ENCODE measurements around the gene SEBOX. TPM values are rescaled to one million over a fixed set of nuclear protein-coding genes. Genes with fewer than 3 reads are reported as not detected.

Gene SEBOX
- total RNA-seq, 1 donor from 2014 or later: not detected

DNA sequence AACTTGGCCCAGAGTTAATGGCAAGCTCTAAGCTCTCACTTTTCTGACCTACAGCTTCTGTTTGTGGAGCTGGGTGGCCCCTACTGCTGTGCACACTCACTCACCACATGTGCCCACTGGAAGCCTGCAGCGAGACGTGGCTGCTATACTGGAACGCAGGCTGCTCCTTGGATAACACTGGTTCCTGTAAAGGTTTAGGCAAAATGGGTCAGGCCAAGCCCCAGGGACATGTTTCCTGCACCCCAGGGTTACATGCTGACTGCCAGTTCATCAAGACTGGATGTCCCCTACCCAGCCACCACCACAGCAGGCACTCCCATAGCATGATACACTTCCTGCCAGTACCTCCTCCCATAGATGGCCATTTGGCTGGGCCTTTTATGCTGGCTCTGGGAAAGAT, 16.0 kb downstream of the SEBOX start:
- TF ChIP-seq, protein P1, sequence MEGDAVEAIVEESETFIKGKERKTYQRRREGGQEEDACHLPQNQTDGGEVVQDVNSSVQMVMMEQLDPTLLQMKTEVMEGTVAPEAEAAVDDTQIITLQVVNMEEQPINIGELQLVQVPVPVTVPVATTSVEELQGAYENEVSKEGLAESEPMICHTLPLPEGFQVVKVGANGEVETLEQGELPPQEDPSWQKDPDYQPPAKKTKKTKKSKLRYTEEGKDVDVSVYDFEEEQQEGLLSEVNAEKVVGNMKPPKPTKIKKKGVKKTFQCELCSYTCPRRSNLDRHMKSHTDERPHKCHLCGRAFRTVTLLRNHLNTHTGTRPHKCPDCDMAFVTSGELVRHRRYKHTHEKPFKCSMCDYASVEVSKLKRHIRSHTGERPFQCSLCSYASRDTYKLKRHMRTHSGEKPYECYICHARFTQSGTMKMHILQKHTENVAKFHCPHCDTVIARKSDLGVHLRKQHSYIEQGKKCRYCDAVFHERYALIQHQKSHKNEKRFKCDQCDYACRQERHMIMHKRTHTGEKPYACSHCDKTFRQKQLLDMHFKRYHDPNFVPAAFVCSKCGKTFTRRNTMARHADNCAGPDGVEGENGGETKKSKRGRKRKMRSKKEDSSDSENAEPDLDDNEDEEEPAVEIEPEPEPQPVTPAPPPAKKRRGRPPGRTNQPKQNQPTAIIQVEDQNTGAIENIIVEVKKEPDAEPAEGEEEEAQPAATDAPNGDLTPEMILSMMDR (IDR thresholded peaks at IDR 0.05): no peak
- H3K36me3 Mint-ChIP-seq (ENCODE audit: low read depth): peaks cover 34% of the 10 kb centered on the region
- peak overlapping the region; percentile 22 for H3K27ac Mint-ChIP-seq (ENCODE audit: unreplicated experiment)
- H3K9me3 Mint-ChIP-seq (ENCODE audit: low read depth): no peaks in the 10 kb centered on the region
- no peak for DNase-seq (ENCODE audit: low spot score)
- no peaks in the 10 kb centered on the region for H3K27me3 Mint-ChIP-seq (ENCODE audit: low read depth)
- peaks cover 32% of the 10 kb centered on the region for H3K4me1 Mint-ChIP-seq (ENCODE audit: low read depth)
- no peak overlapping the region for H3K4me3 Mint-ChIP-seq (ENCODE audit: unreplicated experiment)

DNA sequence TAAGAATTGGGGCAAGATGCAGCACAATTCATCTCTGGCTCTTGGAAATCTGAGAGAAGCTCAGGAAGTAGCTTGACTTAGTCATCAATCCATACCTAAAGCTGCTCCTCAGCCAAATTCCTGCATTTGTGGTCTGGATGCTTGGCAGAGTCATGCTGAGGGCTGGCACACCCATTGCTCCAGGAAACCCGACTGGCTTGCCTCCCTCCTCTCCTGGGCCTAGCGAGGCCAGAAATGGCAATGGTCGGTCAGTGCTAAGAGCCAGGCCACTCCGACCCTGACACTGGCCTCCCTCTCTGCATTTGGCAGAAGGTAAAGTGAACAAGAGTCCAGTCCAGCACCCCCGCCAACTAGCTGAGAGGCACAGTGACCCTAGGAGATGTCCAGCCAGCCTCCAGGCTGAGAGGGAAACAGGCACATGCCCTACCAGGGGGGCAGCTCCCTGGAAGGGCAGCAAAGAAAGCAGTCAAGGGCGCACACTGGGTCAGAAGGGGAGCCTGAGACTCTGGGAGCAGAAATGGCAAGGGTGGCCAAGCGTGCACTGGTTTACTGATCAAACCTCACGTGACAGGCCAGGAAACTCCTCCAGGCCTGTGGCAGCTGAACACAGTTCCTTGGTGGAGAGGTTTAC, 17.6 kb downstream of the SEBOX start:
- peaks cover 35% of the 10 kb centered on the region for H3K36me3 Mint-ChIP-seq (ENCODE audit: low read depth)
- H3K4me3 Mint-ChIP-seq (ENCODE audit: unreplicated experiment): no peak overlapping the region
- H3K27ac Mint-ChIP-seq (ENCODE audit: unreplicated experiment): peak overlapping the region; percentile 92
- no peaks in the 10 kb centered on the region for H3K9me3 Mint-ChIP-seq (ENCODE audit: low read depth)
- H3K4me1 Mint-ChIP-seq (ENCODE audit: low read depth): peaks cover 32% of the 10 kb centered on the region
- TF ChIP-seq, protein P1 (IDR thresholded peaks at IDR 0.05): no peak
- no peak for DNase-seq (ENCODE audit: low spot score)
- no peaks in the 10 kb centered on the region for H3K27me3 Mint-ChIP-seq (ENCODE audit: low read depth)

GRCh38 chr17:28346746-28347246, 18.2 kb downstream of the SEBOX start:
- DNase-seq (ENCODE audit: low spot score): no peak
- H3K9me3 Mint-ChIP-seq (ENCODE audit: low read depth): no peaks in the 10 kb centered on the region
- H3K36me3 Mint-ChIP-seq (ENCODE audit: low read depth): peaks cover 35% of the 10 kb centered on the region
- H3K4me3 Mint-ChIP-seq (ENCODE audit: unreplicated experiment): no peak overlapping the region
- no peaks in the 10 kb centered on the region for H3K27me3 Mint-ChIP-seq (ENCODE audit: low read depth)
- TF ChIP-seq, protein P1 (IDR thresholded peaks at IDR 0.05): peak; percentile 60
- H3K27ac Mint-ChIP-seq (ENCODE audit: unreplicated experiment): peak overlapping the region; percentile 92
- peaks cover 32% of the 10 kb centered on the region for H3K4me1 Mint-ChIP-seq (ENCODE audit: low read depth)

DNA sequence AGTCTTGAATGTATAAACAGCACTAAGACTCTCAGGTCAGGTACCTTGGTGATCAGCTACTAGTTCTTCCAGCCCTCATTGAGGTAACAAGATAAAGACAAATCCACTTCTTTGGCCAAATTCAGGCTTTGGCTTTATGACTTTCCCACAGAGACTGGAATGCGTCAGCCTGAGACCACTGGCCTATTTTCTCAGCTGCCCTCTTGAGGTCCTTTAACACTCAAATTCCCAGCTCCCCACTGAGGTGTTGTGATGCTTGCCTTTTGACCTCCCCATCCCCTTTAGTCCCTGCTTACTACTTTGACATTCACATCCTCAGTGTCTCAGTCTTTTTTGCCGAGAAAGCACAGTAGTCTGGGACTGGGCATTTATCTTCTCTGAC, 18.8 kb downstream of the SEBOX start:
- H3K27me3 Mint-ChIP-seq (ENCODE audit: low read depth): no peaks in the 10 kb centered on the region
- DNase-seq (ENCODE audit: low spot score): no peak
- TF ChIP-seq, protein P1 (IDR thresholded peaks at IDR 0.05): no peak
- H3K4me1 Mint-ChIP-seq (ENCODE audit: low read depth): peaks cover 32% of the 10 kb centered on the region
- peaks cover 37% of the 10 kb centered on the region for H3K36me3 Mint-ChIP-seq (ENCODE audit: low read depth)
- no peak overlapping the region for H3K4me3 Mint-ChIP-seq (ENCODE audit: unreplicated experiment)
- H3K9me3 Mint-ChIP-seq (ENCODE audit: low read depth): no peaks in the 10 kb centered on the region
- H3K27ac Mint-ChIP-seq (ENCODE audit: unreplicated experiment): peak overlapping the region; percentile 92

- Mint-ChIP-seq H3K4me1 (ENCODE audit: low read depth) (peaks cover 32% of the 10 kb centered on the region), H3K36me3 (ENCODE audit: low read depth) (peaks cover 33% of the 10 kb centered on the region), H3K9me3 (ENCODE audit: low read depth) (no peaks in the 10 kb centered on the region), H3K27ac (ENCODE audit: unreplicated experiment) (peak overlapping the region; percentile 92), H3K4me3 (ENCODE audit: unreplicated experiment) (no peak overlapping the region), H3K27me3 (ENCODE audit: low read depth) (no peaks in the 10 kb centered on the region)
- DNase-seq (ENCODE audit: low spot score): no peak
- TF ChIP-seq, protein P1 (IDR thresholded peaks at IDR 0.05): no peak
Measured at GRCh38 chr17:28345419-28346198, 19.4 kb downstream of the SEBOX start.

Data from chondrocyte (in vitro differentiated cells).